Ureter (tissue), 1 donor: ENCODE data around the gene BST1. TPM values are rescaled to one million over a fixed set of nuclear protein-coding genes. Genes with fewer than 3 reads are reported as not detected.
A peak's percentile ranks its signal among the peaks of the same experiment; 100 is the strongest.

Source experiments
- DNase-seq: peaks from one replicate; pipeline ENCODE4 v3.0.0-alpha.2; 2020; ENCODE audit warnings: low spot score
- total RNA-seq: library from RNA; stranded (reverse); gene quantifications from one replicate; pipeline ENCODE4 v1.2.4, GENCODE V29; 2023
- donor health status: DM: yes; HTN: yes; CAD: no.

Gene BST1
- total RNA-seq, 1 donor from 2014 or later = 18.6 TPM

DNA sequence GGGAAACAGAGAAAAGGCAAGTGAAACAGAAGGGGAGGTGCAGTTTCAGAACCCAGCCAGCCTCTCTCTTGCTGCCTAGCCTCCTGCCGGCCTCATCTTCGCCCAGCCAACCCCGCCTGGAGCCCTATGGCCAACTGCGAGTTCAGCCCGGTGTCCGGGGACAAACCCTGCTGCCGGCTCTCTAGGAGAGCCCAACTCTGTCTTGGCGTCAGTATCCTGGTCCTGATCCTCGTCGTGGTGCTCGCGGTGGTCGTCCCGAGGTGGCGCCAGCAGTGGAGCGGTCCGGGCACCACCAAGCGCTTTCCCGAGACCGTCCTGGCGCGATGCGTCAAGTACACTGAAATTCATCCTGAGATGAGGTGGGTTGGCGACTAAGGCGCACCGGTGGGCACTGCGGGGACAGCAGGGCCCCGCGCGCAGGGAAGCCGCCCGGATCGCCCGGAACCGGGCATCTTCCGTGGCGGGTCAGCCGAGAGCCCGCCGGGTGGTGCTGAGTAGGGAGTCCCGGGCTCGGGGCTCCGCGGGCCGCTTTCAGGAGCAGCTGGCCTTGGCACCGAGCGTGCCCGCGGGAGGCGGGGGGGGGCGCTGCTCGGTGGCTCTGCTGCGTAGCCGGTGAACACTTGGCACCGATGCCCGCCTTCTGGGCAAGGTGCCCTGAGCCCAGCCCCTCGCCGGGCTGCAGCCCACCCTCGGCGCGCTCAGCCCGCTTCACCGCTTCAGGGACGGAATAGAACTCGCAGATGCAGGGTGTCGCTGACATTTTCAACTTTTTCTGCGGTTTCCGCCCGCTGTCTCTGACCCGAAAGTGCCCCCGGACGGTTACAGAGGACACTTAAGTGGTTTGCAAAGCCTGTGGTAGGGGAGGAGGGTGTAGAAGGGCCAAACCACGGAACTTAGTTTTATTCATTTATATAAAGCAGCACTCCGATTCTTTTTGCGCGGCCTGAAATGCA lies 75.7 kb downstream of the BST1 start, which contains the start of gene CD38:
Gene CD38, plus strand, starts transcription at position 40 of the 953 bp plus-strand sequence. Its CDS starts 87 bp downstream, at position 127.
- DNase-seq = peak; percentile 50

- DNase-seq = peak; percentile 69
These were observed 76.4 kb downstream of the BST1 start for GRCh38 chr4:15779306-15779705.

DNA sequence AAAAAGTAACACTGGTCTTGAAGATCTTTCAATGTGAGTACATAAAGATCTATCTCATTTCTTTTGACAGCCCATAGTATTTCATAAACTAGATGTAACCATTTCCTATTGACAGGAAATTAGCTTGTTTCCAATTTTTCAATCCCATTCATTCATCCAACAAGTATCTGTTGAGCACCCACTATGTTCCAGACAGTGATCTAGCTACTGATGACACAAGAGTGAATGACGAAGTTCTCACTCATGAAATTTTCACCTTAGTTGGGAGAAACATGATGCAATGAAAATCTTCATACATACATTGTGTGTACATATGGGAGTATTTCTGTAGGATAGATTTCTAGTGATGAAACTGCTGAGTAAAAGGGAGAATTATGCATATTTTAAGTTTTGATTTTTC lies 76.9 kb downstream of the BST1 start:
- no peak for DNase-seq

- no peak for DNase-seq
These were observed 78.7 kb downstream of the BST1 start for GRCh38 chr4:15781427-15782095.

Other genes starting within 250 kb of the BST1 start
- 21.6 TPM for gene CC2D2A, start 233.2 kb upstream of the BST1 start, total RNA-seq
- 110 TPM for gene FBXL5, start 47.7 kb upstream of the BST1 start, total RNA-seq
- 42.7 TPM for gene FAM200B, start 21.2 kb upstream of the BST1 start, total RNA-seq
- 2.6 TPM for gene CD38, start 75.3 kb downstream of the BST1 start, total RNA-seq
- gene FGFBP1, start 235.7 kb downstream of the BST1 start, total RNA-seq = not detected